IMR-90 (cell line): ENCODE data around the gene AGBL1. TPM values are rescaled to one million over a fixed set of nuclear protein-coding genes. Genes with fewer than 3 reads are reported as not detected.

ENCODE experiments used
- ATAC-seq: fragments of 200-7000 bp; cut with Tn5 transposase; 2 replicates; pipeline ENCODE4 v1.9.1; 2020; ENCODE audit warnings: low read depth, mild to moderate bottlenecking, moderate library complexity
- BruUV-seq: library from RNA; stranded (reverse); fragments of 400-500 nt; replicated peaks from 2 replicates; lab custom pipeline; 2021; lab: Mats Ljungman, UMichigan
- CTCF ChIA-PET: fragments of 300-600 bp; formaldehyde crosslinking; extraction: SDS; loops from one replicate; lab custom pipeline; 2021; ENCODE audit warnings: antibody characterized with exemption; lab: Yijun Ruan, JAX
- POLR2A ChIA-PET: fragments of 300-600 bp; sonication (Branson Sonifier 250); formaldehyde crosslinking; loops from one replicate; lab custom pipeline; 2022; ENCODE audit warnings: antibody characterized with exemption; ENCODE audit not compliant: unreplicated experiment; lab: Charles Lee
- DNase-seq: peaks from one replicate; pipeline ENCODE4 v3.0.0; 2013
- H2AFZ ChIP-seq: replicated peaks from 2 replicates; pipeline ENCODE3; 2013; ENCODE audit warnings: low read length, mild to moderate bottlenecking; ENCODE audit not compliant: poor library complexity
- H2AK5ac ChIP-seq: 2 replicates; pipeline ENCODE4 v1.6.1; 2013; ENCODE audit warnings: low read depth, low read length, inconsistent platforms
- H2AK9ac ChIP-seq: replicated peaks from 2 replicates; pipeline ENCODE3; 2013; ENCODE audit warnings: mild to moderate bottlenecking, low read depth, low read length, moderate library complexity; ENCODE audit not compliant: poor library complexity
- H2BK120ac ChIP-seq: 2 replicates; pipeline ENCODE4 v1.6.1; 2013; ENCODE audit warnings: low read depth, low read length, inconsistent platforms
- H2BK15ac ChIP-seq: 3 replicates; pipeline ENCODE4 v1.6.1; 2013; ENCODE audit warnings: low read depth, low read length, inconsistent platforms
- H2BK20ac ChIP-seq: 2 replicates; pipeline ENCODE4 v1.6.1; 2013; ENCODE audit warnings: low read depth, mild to moderate bottlenecking, inconsistent platforms, low read length, moderate library complexity
- H2BK5ac ChIP-seq: 2 replicates; pipeline ENCODE4 v1.6.1; 2013; ENCODE audit warnings: mild to moderate bottlenecking, low read depth, low read length, inconsistent platforms; ENCODE audit not compliant: poor library complexity, severe bottlenecking
- H3K14ac ChIP-seq: replicated peaks from 2 replicates; pipeline ENCODE4 v1.6.1; 2013; ENCODE audit warnings: low read depth, low read length, inconsistent platforms
- H3K18ac ChIP-seq: 2 replicates; pipeline ENCODE4 v1.6.1; 2013; ENCODE audit warnings: low read depth, low read length, control low read depth
- H3K23ac ChIP-seq: 2 replicates; pipeline ENCODE4 v1.6.1; 2013; ENCODE audit warnings: low read depth, low read length, inconsistent platforms
- H3K27ac ChIP-seq: 2 replicates; pipeline ENCODE4 v1.5.1; 2013; ENCODE audit warnings: mild to moderate bottlenecking, control low read depth, low read length; ENCODE audit not compliant: insufficient read depth
- H3K27me3 ChIP-seq: 2 replicates; pipeline ENCODE4 v1.6.1; 2013; ENCODE audit warnings: low read length; ENCODE audit not compliant: control insufficient read depth, insufficient read depth
- H3K36me3 ChIP-seq: 2 replicates; pipeline ENCODE4 v1.6.1; 2013; ENCODE audit warnings: low read length, mixed read lengths; ENCODE audit not compliant: control insufficient read depth, insufficient read depth
- H3K4ac ChIP-seq: 2 replicates; pipeline ENCODE4 v1.6.1; 2013; ENCODE audit warnings: low read depth, low read length, inconsistent platforms
- H3K4me1 ChIP-seq: 2 replicates; pipeline ENCODE4 v1.6.1; 2013; ENCODE audit warnings: low read length, mixed read lengths; ENCODE audit not compliant: control insufficient read depth, insufficient read depth
- H3K4me2 ChIP-seq: 2 replicates; pipeline ENCODE4 v1.6.1; 2013; ENCODE audit warnings: low read depth, mild to moderate bottlenecking, control low read depth, low read length, moderate library complexity
- H3K4me3 ChIP-seq: 2 replicates; pipeline ENCODE4 v1.5.1; 2013; ENCODE audit warnings: low read depth, mild to moderate bottlenecking, control low read depth, low read length, moderate library complexity; ENCODE audit not compliant: insufficient read depth
- H3K56ac ChIP-seq: 2 replicates; pipeline ENCODE4 v1.6.1; 2013; ENCODE audit warnings: low read length, inconsistent platforms; ENCODE audit not compliant: insufficient read depth; ENCODE audit errors: extremely low read depth
- H3K79me1 ChIP-seq, 2 experiments: 2 replicates each; pipeline ENCODE4 v1.6.1; 2013; ENCODE audit warnings: low read length in 2 of 2, inconsistent platforms in 1 of 2, low read depth in 1 of 2
- H3K9ac ChIP-seq: 2 replicates; pipeline ENCODE4 v1.6.1; 2013; ENCODE audit warnings: low read depth, low read length, control low read depth
- H3K9me1 ChIP-seq: 2 replicates; pipeline ENCODE4 v1.6.1; 2013; ENCODE audit warnings: low read length, inconsistent platforms; ENCODE audit not compliant: insufficient read depth
- H3K9me3 ChIP-seq: 2 replicates; pipeline ENCODE4 v1.6.1; 2013; ENCODE audit warnings: low read length; ENCODE audit not compliant: control insufficient read depth, insufficient read depth
- H4K20me1 ChIP-seq: 2 replicates; pipeline ENCODE4 v1.6.1; 2013; ENCODE audit warnings: low read length, inconsistent platforms; ENCODE audit not compliant: insufficient read depth
- H4K5ac ChIP-seq: 2 replicates; pipeline ENCODE4 v1.6.1; 2013; ENCODE audit warnings: mild to moderate bottlenecking, low read depth, low read length, control low read depth
- H4K8ac ChIP-seq, 2 experiments: 2 replicates each; pipeline ENCODE4 v1.6.1; 2013; ENCODE audit warnings: low read depth in 2 of 2, low read length in 2 of 2, control low read depth in 1 of 2, inconsistent platforms in 1 of 2
- H4K91ac ChIP-seq: 2 replicates; pipeline ENCODE4 v1.6.1; 2013; ENCODE audit warnings: low read depth, low read length, inconsistent platforms; ENCODE audit not compliant: insufficient read depth
- BHLHE40 ChIP-seq: fragments of 150-350 bp; IDR thresholded peaks from 2 replicates; pipeline ENCODE4 v1.6.1; 2016; ENCODE audit warnings: mild to moderate bottlenecking, low read depth, low read length
- CHD1 ChIP-seq: IDR thresholded peaks from 2 replicates; pipeline ENCODE4 v1.6.1; 2012; ENCODE audit warnings: low read depth, low read length, improper control_type of control experiment
- CTCF ChIP-seq: conservative IDR thresholded peaks from 2 replicates; pipeline ENCODE4 v1.5.1; 2012; ENCODE audit warnings: mild to moderate bottlenecking, low read depth, low read length, improper control_type of control experiment
- FOS ChIP-seq: fragments of 150-350 bp; IDR thresholded peaks from 2 replicates; pipeline ENCODE4 v1.6.1; 2016; ENCODE audit warnings: low read depth, low read length
- MAFK ChIP-seq: IDR thresholded peaks from 2 replicates; pipeline ENCODE4 v1.6.1; 2012; ENCODE audit warnings: low read depth, low read length, improper control_type of control experiment
- MXI1 ChIP-seq: IDR thresholded peaks from 2 replicates; pipeline ENCODE4 v1.6.1; 2012; ENCODE audit warnings: low read depth, mild to moderate bottlenecking, low read length, moderate library complexity, borderline replicate concordance
- RAD21 ChIP-seq: IDR thresholded peaks from 2 replicates; pipeline ENCODE4 v1.6.1; 2012; ENCODE audit warnings: low read length, improper control_type of control experiment
- RCOR1 ChIP-seq: IDR thresholded peaks from 2 replicates; pipeline ENCODE4 v1.6.1; 2012; ENCODE audit warnings: mild to moderate bottlenecking, low read length, improper control_type of control experiment; ENCODE audit not compliant: insufficient replicate concordance
- RFX5 ChIP-seq: IDR thresholded peaks from 2 replicates; pipeline ENCODE4 v1.8.0; 2012; ENCODE audit warnings: low read depth, mild to moderate bottlenecking, low read length, moderate library complexity
- USF2 ChIP-seq: fragments of 150-350 bp; IDR thresholded peaks from 2 replicates; pipeline ENCODE4 v1.6.1; 2017; ENCODE audit warnings: mild to moderate bottlenecking, antibody characterized with exemption, low read length, low read depth
- dilution Hi-C: fragments of 300-500 bp; cut with HindIII; formaldehyde crosslinking; loops from one replicate; pipeline ENCODE4 v1.14.3; 2018; ENCODE audit warnings: low sequenced_read_pairs; ENCODE audit not compliant: unreplicated experiment
- in situ Hi-C: fragments of 300-500 bp; cut with MboI; formaldehyde crosslinking; loops from 3 replicates; pipeline ENCODE4 v1.14.3; 2019; ENCODE audit warnings: low sequenced_read_pairs, inconsistent platforms, mixed read lengths
- intact Hi-C: fragments of 100-400 bp; cut with micrococcal nuclease; formaldehyde crosslinking; loops from 2 replicates; pipeline ENCODE4 v1.10.0; 2022
- polyA plus RNA-seq, 3 experiments: library from polyadenylated mRNA; depleted of rRNA; stranded (reverse); fragments of >200 nt; gene quantifications; 2 replicates each; pipeline ENCODE4 v1.2.3, GENCODE V29; 2012; ENCODE audit warnings: low replicate concordance in 1 of 3
- total RNA-seq: library from RNA; depleted of rRNA; stranded (reverse); fragments of >200 nt; gene quantifications from 2 replicates; pipeline ENCODE4 v1.2.3, GENCODE V29; 2012

Gene AGBL1
- total and polyA plus RNA-seq, 2 of the 4 experiments (the other 2 are of a cell fraction), result not detected

GRCh38 chr15:86087808-86088207 lies 8.1 kb downstream of the AGBL1 start:
- no peaks in the 10 kb centered on the region for H3K79me1 ChIP-seq
- H3K9me1 ChIP-seq, result no peaks in the 10 kb centered on the region
- H4K5ac ChIP-seq, result no peak overlapping the region
- in situ Hi-C loops, result no loop called here
- H3K14ac ChIP-seq, result no peak overlapping the region
- DNase-seq (no peak), ATAC-seq (no peak)
- ChIA-PET POLR2A (no interaction called here), CTCF (no interaction called here)
- intact Hi-C loops, result no loop called here
- dilution Hi-C loops, result no loop called here
- no peaks in the 10 kb centered on the region for H3K27me3 ChIP-seq
- H2BK20ac ChIP-seq, result no peak overlapping the region
- no peak overlapping the region for H3K18ac ChIP-seq
- no peak overlapping the region for H3K23ac ChIP-seq
- no TSS peak for BruUV-seq
- H3K4ac ChIP-seq, result no peak overlapping the region
- TF ChIP-seq CTCF (no peak), MAFK (no peak), RAD21 (no peak), MXI1 (no peak), CHD1 (no peak), USF2 (no peak), FOS (no peak), BHLHE40 (no peak), RCOR1 (no peak), RFX5 (no peak)
- no peak overlapping the region for H2BK120ac ChIP-seq
- H3K27ac ChIP-seq, result no peak overlapping the region
- no peak overlapping the region for H3K4me2 ChIP-seq
- H3K9ac ChIP-seq, result no peak overlapping the region
- H3K4me1 ChIP-seq, result no peaks in the 10 kb centered on the region
- H3K4me3 ChIP-seq, result no peak overlapping the region
- no peaks in the 10 kb centered on the region for H3K36me3 ChIP-seq
- H4K8ac ChIP-seq, result no peak overlapping the region
- no peak overlapping the region for H2BK15ac ChIP-seq
- H2AK9ac ChIP-seq, result no peak overlapping the region
- peaks cover 18% of the 10 kb centered on the region for H3K9me3 ChIP-seq
- H2BK5ac ChIP-seq, result no peak overlapping the region
- no peak overlapping the region for H2AFZ ChIP-seq
- no peak overlapping the region for H4K91ac ChIP-seq
- no peak overlapping the region for H3K56ac ChIP-seq
- H4K20me1 ChIP-seq, result no peaks in the 10 kb centered on the region
- no peak overlapping the region for H2AK5ac ChIP-seq
